ENCODE data around the gene LMTK2.

Gene LMTK2

GRCh38 chr7:98106647-98107312, at the start of gene LMTK2:
Gene LMTK2, plus strand, starts transcription at chr7:98106862. Its CDS starts 316 bp downstream, at chr7:98107178.
- peak; percentile 76 to 82 for DNase-seq

GRCh38 chr7:98057157-98057556, 49.5 kb upstream of the LMTK2 start:
- no peak for DNase-seq

GRCh38 chr7:98058186-98058585, 48.5 kb upstream of the LMTK2 start:
- no peak for DNase-seq

- no peak for DNase-seq
These were observed 42.4 kb upstream of the LMTK2 start for GRCh38 chr7:98064233-98064632.

- DNase-seq: no peak
These were observed 40.5 kb upstream of the LMTK2 start for GRCh38 chr7:98066208-98066607.

GRCh38 chr7:98066934-98067507, 39.6 kb upstream of the LMTK2 start:
- no peak for DNase-seq

- no peak for DNase-seq
These were observed 33.6 kb upstream of the LMTK2 start for GRCh38 chr7:98073047-98073446.

- DNase-seq: no peak
These were observed 30.9 kb upstream of the LMTK2 start for GRCh38 chr7:98075801-98076200.

GRCh38 chr7:98077762-98078161, 28.9 kb upstream of the LMTK2 start:
- no peak for DNase-seq

GRCh38 chr7:98078197-98078870, 28.3 kb upstream of the LMTK2 start:
- DNase-seq: no peak

- no peak for DNase-seq
These were observed 26.6 kb upstream of the LMTK2 start for GRCh38 chr7:98079891-98080648.

GRCh38 chr7:98081319-98081718, 25.3 kb upstream of the LMTK2 start:
- no peak for DNase-seq

- DNase-seq: no peak
These were observed 22.0 kb upstream of the LMTK2 start for GRCh38 chr7:98084631-98085030.

- no peak for DNase-seq
These were observed 21.0 kb upstream of the LMTK2 start for GRCh38 chr7:98085674-98086073.

- no peak for DNase-seq
These were observed 20.4 kb upstream of the LMTK2 start for GRCh38 chr7:98086281-98086718.

- no peak for DNase-seq
These were observed 18.6 kb upstream of the LMTK2 start for GRCh38 chr7:98088109-98088508.

- no peak for DNase-seq
These were observed 16.5 kb upstream of the LMTK2 start for GRCh38 chr7:98090116-98090515.

- DNase-seq: no peak
These were observed 15.6 kb upstream of the LMTK2 start for GRCh38 chr7:98091061-98091460.

- DNase-seq: no peak
These were observed 15.1 kb upstream of the LMTK2 start for GRCh38 chr7:98091523-98091922.

GRCh38 chr7:98097042-98097645, 9.5 kb upstream of the LMTK2 start:
- peak; percentile 2 to 5 for DNase-seq

GRCh38 chr7:98100088-98100487, 6.6 kb upstream of the LMTK2 start:
- DNase-seq: no peak

- no peak for DNase-seq
These were observed 4.5 kb upstream of the LMTK2 start for GRCh38 chr7:98102170-98102569.

- DNase-seq: no peak
These were observed 619 bp upstream of the LMTK2 start for GRCh38 chr7:98105942-98106544.

Data from Kasumi-1 (cell line).